Measurements from ENCODE around the gene BMPR1B. TPM values are rescaled to one million over a fixed set of nuclear protein-coding genes. Genes with fewer than 3 reads are reported as not detected.

BMPR1B gene
- total RNA-seq, 1 experiment from 2014 or later, result 0.35 TPM

DNA sequence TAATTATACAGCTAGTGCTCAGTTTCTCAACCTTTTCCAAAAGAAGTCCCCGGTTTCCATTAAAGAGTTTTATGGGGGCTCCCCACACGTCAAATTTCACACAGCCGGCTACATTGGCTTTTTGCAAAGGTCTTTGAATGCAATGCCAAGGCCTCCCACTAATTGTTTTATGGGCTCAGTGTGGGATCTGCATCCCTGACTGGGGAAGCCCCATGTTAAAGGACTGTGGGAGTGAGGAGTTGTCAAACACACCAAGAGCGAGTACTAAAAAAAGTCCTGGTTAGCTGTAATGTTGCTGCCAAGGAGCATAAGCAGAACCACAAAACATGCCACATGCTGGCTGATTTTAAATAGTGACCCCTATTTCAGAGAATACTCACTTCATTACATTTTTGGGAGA lies 162.6 kb downstream of the BMPR1B start:
- TF ChIP-seq, protein P1, sequence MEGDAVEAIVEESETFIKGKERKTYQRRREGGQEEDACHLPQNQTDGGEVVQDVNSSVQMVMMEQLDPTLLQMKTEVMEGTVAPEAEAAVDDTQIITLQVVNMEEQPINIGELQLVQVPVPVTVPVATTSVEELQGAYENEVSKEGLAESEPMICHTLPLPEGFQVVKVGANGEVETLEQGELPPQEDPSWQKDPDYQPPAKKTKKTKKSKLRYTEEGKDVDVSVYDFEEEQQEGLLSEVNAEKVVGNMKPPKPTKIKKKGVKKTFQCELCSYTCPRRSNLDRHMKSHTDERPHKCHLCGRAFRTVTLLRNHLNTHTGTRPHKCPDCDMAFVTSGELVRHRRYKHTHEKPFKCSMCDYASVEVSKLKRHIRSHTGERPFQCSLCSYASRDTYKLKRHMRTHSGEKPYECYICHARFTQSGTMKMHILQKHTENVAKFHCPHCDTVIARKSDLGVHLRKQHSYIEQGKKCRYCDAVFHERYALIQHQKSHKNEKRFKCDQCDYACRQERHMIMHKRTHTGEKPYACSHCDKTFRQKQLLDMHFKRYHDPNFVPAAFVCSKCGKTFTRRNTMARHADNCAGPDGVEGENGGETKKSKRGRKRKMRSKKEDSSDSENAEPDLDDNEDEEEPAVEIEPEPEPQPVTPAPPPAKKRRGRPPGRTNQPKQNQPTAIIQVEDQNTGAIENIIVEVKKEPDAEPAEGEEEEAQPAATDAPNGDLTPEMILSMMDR (conservative IDR thresholded peaks at IDR 0.05), result no peak
- H2BK120ac ChIP-seq (ENCODE audit: low read depth, low read length, poor library complexity, severe bottlenecking), result no peak overlapping the region
- H3K4me2 ChIP-seq (ENCODE audit: insufficient read depth, insufficient read length, low read length), result no peak overlapping the region
- no peak overlapping the region for H3K18ac ChIP-seq (ENCODE audit: insufficient read length, low read depth, low read length)
- H3K4ac ChIP-seq (ENCODE audit: low read depth, low read length), result no peak overlapping the region
- no peak overlapping the region for H4K5ac ChIP-seq (ENCODE audit: insufficient read length, low read depth, low read length)
- H3T11ph ChIP-seq (ENCODE audit: low read length), result no peak overlapping the region
- H3K79me1 ChIP-seq (ENCODE audit: insufficient read depth, low read depth, low read length, poor library complexity, severe bottlenecking), result no peaks in the 10 kb centered on the region
- no peak overlapping the region for H4K8ac ChIP-seq (replicated peaks; ENCODE audit: insufficient read length, low read depth, low read length)
- no peak overlapping the region for H3K27ac ChIP-seq (ENCODE audit: insufficient read length, low read depth, low read length)
- H4K91ac ChIP-seq (ENCODE audit: insufficient read length, low read depth, low read length), result no peak overlapping the region
- H3K23ac ChIP-seq (ENCODE audit: insufficient read length, low read depth, low read length), result no peak overlapping the region
- H2BK20ac ChIP-seq (ENCODE audit: low read depth, low read length, poor library complexity, severe bottlenecking), result no peak overlapping the region
- H3K27me3 ChIP-seq (ENCODE audit: insufficient read depth, low read length), result no peaks in the 10 kb centered on the region
- peaks cover 21 to 24% of the 10 kb centered on the region in 2 experiments for H3K9me3 Mint-ChIP-seq
- H3K4me1 Mint-ChIP-seq, result no peaks in the 10 kb centered on the region
- peaks cover 19 to 26% (median 19%) of the 10 kb centered on the region in 3 experiments for H3K36me3 Mint-ChIP-seq (ENCODE audit: insufficient read depth in 1 of 3, low read depth in 3 of 3)
- no peak overlapping the region for H2AK5ac ChIP-seq (ENCODE audit: insufficient read length, low read length)
- H3K4me3 Mint-ChIP-seq, result no peak overlapping the region
- no peak overlapping the region for H2BK15ac ChIP-seq (ENCODE audit: low read depth, low read length)
- no CpG with 5 or more reads among the region's 4 CpGs for WGBS (ENCODE audit: extremely low coverage, insufficient read length, low lambda C conversion rate)
- no peak overlapping the region for H3K9ac ChIP-seq (ENCODE audit: extremely low read depth, insufficient read length, low read length)
- no peaks in the 10 kb centered on the region for H4K20me1 ChIP-seq (ENCODE audit: control insufficient read depth, insufficient read depth, insufficient read length)
- no peaks in the 10 kb centered on the region for H3K27me3 Mint-ChIP-seq (ENCODE audit: low read depth)
- H3K27ac Mint-ChIP-seq, result no peak overlapping the region; a peak in 1 of 7 replicates
- H2AFZ ChIP-seq (ENCODE audit: low read length), result no peak overlapping the region
- no peak overlapping the region for H2BK5ac ChIP-seq (ENCODE audit: insufficient read length, low read length)
- H3K14ac ChIP-seq (ENCODE audit: insufficient read depth, low read length), result no peak overlapping the region
- H3K9me3 ChIP-seq (ENCODE audit: control insufficient read depth, low read depth, low read length), result peaks cover 8% of the 10 kb centered on the region
- no peak overlapping the region for H3K56ac ChIP-seq (ENCODE audit: insufficient read length, low read depth, low read length)
- H3K79me2 ChIP-seq (ENCODE audit: insufficient read depth, low read length), result no peaks in the 10 kb centered on the region
- DNase-seq, result no peak
- no peaks in the 10 kb centered on the region for H3K23me2 ChIP-seq (ENCODE audit: insufficient read length, low read depth, low read length, poor library complexity, severe bottlenecking)
- H3K4me1 ChIP-seq (ENCODE audit: insufficient read depth, low read length), result no peaks in the 10 kb centered on the region
- H2BK12ac ChIP-seq (ENCODE audit: insufficient read length, low read depth, low read length), result no peak overlapping the region

Data from H9 (cell line).